Right atrium auricular region (tissue), 2 donors: Measurements from ENCODE around the gene OSER1. TPM values are rescaled to one million over a fixed set of nuclear protein-coding genes. Genes with fewer than 3 reads are reported as not detected.

Experiments
- DNase-seq: peaks from one replicate; pipeline ENCODE4 v3.0.0-alpha.2; 2019; ENCODE audit warnings: low spot score
- H3K27ac ChIP-seq, 2 donors: fragments of 200-600 bp; sonication (generic); 1 replicate in 1 of 2; 2 replicates in 1 of 2; pipeline ENCODE4 v1.5.1; 2016 to 2019
- H3K27me3 ChIP-seq, 2 donors: fragments of 200-600 bp; sonication (generic); one replicate each; pipeline versions ENCODE4 v1.5.1 to v1.6.0; 2017 to 2019
- H3K36me3 ChIP-seq: fragments of 200-600 bp; sonication (generic); one replicate; pipeline ENCODE4 v1.5.1; 2016
- H3K4me1 ChIP-seq, 2 donors: fragments of 200-600 bp; sonication (generic); one replicate each; pipeline versions ENCODE4 v1.5.1 to v1.6.0; 2017 to 2019
- H3K4me3 ChIP-seq, 2 donors: fragments of 200-600 bp; sonication (generic); 1 replicate in 1 of 2; 2 replicates in 1 of 2; pipeline ENCODE4 v1.5.1; 2017 to 2019; ENCODE audit warnings: mild to moderate bottlenecking in 1 of 2, moderate library complexity in 1 of 2
- H3K9me3 ChIP-seq, 2 donors: fragments of 200-600 bp; sonication (generic); one replicate each; pipeline ENCODE4 v1.5.1; 2019
- CTCF ChIP-seq, 2 donors: fragments of 200-600 bp; sonication (generic); IDR thresholded peaks; one replicate each; pipeline ENCODE4 v1.5.1; 2019; ENCODE audit warnings: antibody characterized with exemption in 2 of 2
- total RNA-seq, 2 donors: library from RNA; depleted of rRNA; stranded (reverse); fragments of >200 nt; gene quantifications; one replicate each; pipeline ENCODE4 v1.1.0, GENCODE V29; 2016

Gene OSER1
- 10 to 100 TPM; 30.8 to 31.1 TPM for total RNA-seq

- DNase-seq = peak; percentile 99
- Histone ChIP-seq H3K27ac (peak within 1 kb of the TSS; percentile 94 to 99), H3K9me3 (no peaks in the 10 kb centered on the region), H3K27me3 (no peaks in the 10 kb centered on the region), H3K4me3 (peak within 1 kb of the TSS; percentile 94 to 97), H3K4me1 (peaks cover 0 to 59% of the 10 kb centered on the region in 2 donors), H3K36me3 (peaks cover 7% of the 10 kb centered on the region)
- no peak for TF ChIP-seq CTCF (IDR thresholded peaks at IDR 0.05)
These were observed at the start of gene OSER1 for GRCh38 chr20:44210406-44211176. Gene OSER1, minus strand, starts transcription at chr20:44210771. Its CDS starts 3,814 bp downstream, at chr20:44206957.

- Histone ChIP-seq H3K36me3 (no peaks in the 10 kb centered on the region), H3K27ac (no peak overlapping the region), H3K4me3 (no peak overlapping the region), H3K9me3 (no peaks in the 10 kb centered on the region), H3K4me1 (no peaks in the 10 kb centered on the region), H3K27me3 (no peaks in the 10 kb centered on the region)
- DNase-seq = no peak
- TF ChIP-seq CTCF (IDR thresholded peaks at IDR 0.05) = no peak
These were observed 47.8 kb upstream of the OSER1 start for GRCh38 chr20:44258226-44258890.

GRCh38 chr20:44256961-44257360 lies 46.4 kb upstream of the OSER1 start:
- no peaks in the 10 kb centered on the region for H3K27me3 ChIP-seq
- H3K27ac ChIP-seq = no peak overlapping the region
- no peaks in the 10 kb centered on the region for H3K4me1 ChIP-seq
- no peak for DNase-seq
- TF ChIP-seq CTCF (IDR thresholded peaks at IDR 0.05) = no peak
- H3K4me3 ChIP-seq = no peak overlapping the region
- H3K9me3 ChIP-seq = no peaks in the 10 kb centered on the region
- H3K36me3 ChIP-seq = no peaks in the 10 kb centered on the region

- TF ChIP-seq CTCF (IDR thresholded peaks at IDR 0.05) = no peak
- Histone ChIP-seq H3K27me3 (no peaks in the 10 kb centered on the region), H3K4me1 (no peaks in the 10 kb centered on the region), H3K27ac (no peak overlapping the region), H3K36me3 (no peaks in the 10 kb centered on the region), H3K9me3 (no peaks in the 10 kb centered on the region), H3K4me3 (no peak overlapping the region)
- no peak for DNase-seq
These were observed 45.4 kb upstream of the OSER1 start for GRCh38 chr20:44255942-44256341.

GRCh38 chr20:44254073-44254472 lies 43.5 kb upstream of the OSER1 start:
- no peaks in the 10 kb centered on the region for H3K36me3 ChIP-seq
- H3K4me3 ChIP-seq = no peak overlapping the region
- no peak overlapping the region for H3K27ac ChIP-seq
- no peak for DNase-seq
- H3K4me1 ChIP-seq = no peaks in the 10 kb centered on the region
- TF ChIP-seq CTCF (IDR thresholded peaks at IDR 0.05) = no peak
- no peaks in the 10 kb centered on the region for H3K9me3 ChIP-seq
- no peaks in the 10 kb centered on the region for H3K27me3 ChIP-seq
